Heart left ventricle (tissue), 16 donors: Measurements from ENCODE around the gene TMEM132A. TPM values are rescaled to one million over a fixed set of nuclear protein-coding genes. Genes with fewer than 3 reads are reported as not detected.

Source experiments
- ATAC-seq, 4 donors: fragments of 200-7000 bp; cut with Tn5 transposase; one replicate each; pipeline ENCODE4 v1.9.1; 2020 to 2022; ENCODE audit warnings: moderate library complexity in 4 of 4, mild to moderate bottlenecking in 3 of 4, moderate number of reproducible peaks in 1 of 4
- DNase-seq, 5 donors: peaks; one replicate each; pipeline ENCODE4 v3.0.0-alpha.2; 2020
- H3K27ac ChIP-seq, 12 donors: fragments of 200-600 bp; sonication (generic) in 4 of 12; one replicate each; pipeline versions ENCODE4 v1.5.0 to v1.8.0; 2016 to 2022; ENCODE audit warnings: mild to moderate bottlenecking in 2 of 12
- H3K27me3 ChIP-seq, 9 donors: fragments of 200-600 bp; sonication (generic) in 2 of 9; one replicate each; pipeline versions ENCODE4 v1.5.1 to v1.8.0; 2016 to 2022; ENCODE audit warnings: mild to moderate bottlenecking in 3 of 9
- H3K36me3 ChIP-seq, 9 donors: fragments of 200-600 bp; sonication (generic) in 2 of 9; one replicate each; pipeline versions ENCODE4 v1.5.0 to v1.8.0; 2018 to 2022; ENCODE audit warnings: mild to moderate bottlenecking in 2 of 9
- H3K4me1 ChIP-seq, 12 donors: fragments of 200-600 bp; sonication (generic) in 4 of 12; one replicate each; pipeline versions ENCODE4 v1.5.0 to v1.8.0; 2016 to 2022; ENCODE audit warnings: mild to moderate bottlenecking in 3 of 12
- H3K4me3 ChIP-seq, 12 donors: fragments of 200-600 bp; sonication (generic) in 4 of 12; one replicate each; pipeline versions ENCODE4 v1.5.0 to v1.8.0; 2017 to 2022; ENCODE audit warnings: mild to moderate bottlenecking in 9 of 12, moderate library complexity in 4 of 12
- H3K9me3 ChIP-seq, 12 donors: fragments of 200-600 bp; sonication (generic) in 4 of 12; one replicate each; pipeline versions ENCODE4 v1.5.0 to v1.8.0; 2016 to 2022; ENCODE audit warnings: mild to moderate bottlenecking in 1 of 12
- POLR2A ChIP-seq, 2 donors: fragments of 450-650 bp; IDR thresholded peaks; one replicate each; pipeline ENCODE4 v1.6.1; 2017; ENCODE audit warnings: antibody characterized with exemption in 2 of 2, mild to moderate bottlenecking in 2 of 2, moderate library complexity in 2 of 2
- WGBS, 4 donors: extraction: QIAGEN DNeasy Blood & Tissue Kit in 2 of 4; methylation state at CpG; one replicate each; pipeline versions ENCODE4 v1.1.5 to v1.1.7; 2013 to 2018; 5-methylcytosine and 5-hydroxymethylcytosine counted together
- intact Hi-C, 10 donors: fragments of 100-400 bp; cut with DNase I; formaldehyde crosslinking; loops; one replicate each; pipeline versions ENCODE4 v1.11.1 to v1.14.2; 2022
- long read RNA-seq, 3 donors: library from polyadenylated mRNA; unstranded; transcript quantifications; one replicate each; pipeline ENCODE4 v2.0.0, GENCODE V29; 2020 to 2021
- polyA plus RNA-seq, 2 donors: library from polyadenylated mRNA; stranded (reverse); fragments of 200-250 nt; gene quantifications; one replicate each; pipeline ENCODE4 v1.2.3, GENCODE V29; 2013
- total RNA-seq, 9 donors: library from RNA; depleted of rRNA in 2 of 9; stranded (reverse); fragments of >200 nt in 2 of 9; fragmentation: NEBNext Ultra II Directional in 3 of 9; extraction: Animal tissue kit (Norgen Biotek cat#: 25700) in 3 of 9; gene quantifications; one replicate each; pipeline versions ENCODE4 v1.1.0 to v1.2.4, GENCODE V29; 2016 to 2023
- TF ChIP-seq, protein P1 (sequence below), 12 donors: fragments of 200-600 bp; sonication (generic) in 4 of 12; IDR thresholded peaks; one replicate each; pipeline versions ENCODE4 v1.5.0 to v1.8.0; 2018 to 2022; ENCODE audit warnings: antibody characterized with exemption in 12 of 12, mild to moderate bottlenecking in 5 of 12
- donor health status: ischemic (EF 13 %, LVEDD 7.1; RV severe dilation, severe dysfunction).
- donor health status: healthy with polysubstance abuse.
- donor health status: DM: no; HTN: yes; CAD: no.
- donor health status: DM: no; HTN: no; CAD: no.
- donor health status: ischemic (EF 25% LVEDD 6.9; RV normal size, moderate dysfunction).
- donor health status: ischemic (EF 25% LVEDD 5.7; RV mildly dilated, moderate dysfunction).
- donor health status: healthy.
- donor health status: DM: yes; HTN: yes; CAD: no.
- donor health status: ischemic (EF 35%, LVEDD 5.7; RV mildly dilated, moderate dysfunction).
- donor health status: nonischemic (EF 11% LVEDD 7.7; RV severe dilation, severe dysfunction).
- donor health status: DM: yes; HTN: yes; CAD: no.
- donor health status: PGD.
- donor health status: ischemic (EF 29% LVEDD 5.4; RV normal size, mild dysfunction).
- donor health status: nonischemic (EF 23%, LVEDD 6.1; RV moderate dilation, normal function).

Gene TMEM132A, protein sequence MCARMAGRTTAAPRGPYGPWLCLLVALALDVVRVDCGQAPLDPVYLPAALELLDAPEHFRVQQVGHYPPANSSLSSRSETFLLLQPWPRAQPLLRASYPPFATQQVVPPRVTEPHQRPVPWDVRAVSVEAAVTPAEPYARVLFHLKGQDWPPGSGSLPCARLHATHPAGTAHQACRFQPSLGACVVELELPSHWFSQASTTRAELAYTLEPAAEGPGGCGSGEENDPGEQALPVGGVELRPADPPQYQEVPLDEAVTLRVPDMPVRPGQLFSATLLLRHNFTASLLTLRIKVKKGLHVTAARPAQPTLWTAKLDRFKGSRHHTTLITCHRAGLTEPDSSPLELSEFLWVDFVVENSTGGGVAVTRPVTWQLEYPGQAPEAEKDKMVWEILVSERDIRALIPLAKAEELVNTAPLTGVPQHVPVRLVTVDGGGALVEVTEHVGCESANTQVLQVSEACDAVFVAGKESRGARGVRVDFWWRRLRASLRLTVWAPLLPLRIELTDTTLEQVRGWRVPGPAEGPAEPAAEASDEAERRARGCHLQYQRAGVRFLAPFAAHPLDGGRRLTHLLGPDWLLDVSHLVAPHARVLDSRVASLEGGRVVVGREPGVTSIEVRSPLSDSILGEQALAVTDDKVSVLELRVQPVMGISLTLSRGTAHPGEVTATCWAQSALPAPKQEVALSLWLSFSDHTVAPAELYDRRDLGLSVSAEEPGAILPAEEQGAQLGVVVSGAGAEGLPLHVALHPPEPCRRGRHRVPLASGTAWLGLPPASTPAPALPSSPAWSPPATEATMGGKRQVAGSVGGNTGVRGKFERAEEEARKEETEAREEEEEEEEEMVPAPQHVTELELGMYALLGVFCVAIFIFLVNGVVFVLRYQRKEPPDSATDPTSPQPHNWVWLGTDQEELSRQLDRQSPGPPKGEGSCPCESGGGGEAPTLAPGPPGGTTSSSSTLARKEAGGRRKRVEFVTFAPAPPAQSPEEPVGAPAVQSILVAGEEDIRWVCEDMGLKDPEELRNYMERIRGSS
- total RNA-seq (10 to 100 TPM in 2 of 9 donors, 1 to 10 TPM in 7; 3.1 to 16.1 (median 8.5) TPM), polyA plus RNA-seq (1 to 10 TPM; 7.0 to 8.9 TPM)
- long read RNA-seq, donor 1, partial matches to known transcripts = 4 of 6 reads
- long read RNA-seq, donor 1, other reads (novel, unspliced or antisense) = 0 of 6 reads
- long read RNA-seq, donor 2, partial matches to known transcripts = 3 of 5 reads
- long read RNA-seq, donor 2, other reads (novel, unspliced or antisense) = 2 of 5 reads
- long read RNA-seq, donor 3, partial matches to known transcripts = 11 of 12 reads
- long read RNA-seq, donor 3, other reads (novel, unspliced or antisense) = 0 of 12 reads

DNA sequence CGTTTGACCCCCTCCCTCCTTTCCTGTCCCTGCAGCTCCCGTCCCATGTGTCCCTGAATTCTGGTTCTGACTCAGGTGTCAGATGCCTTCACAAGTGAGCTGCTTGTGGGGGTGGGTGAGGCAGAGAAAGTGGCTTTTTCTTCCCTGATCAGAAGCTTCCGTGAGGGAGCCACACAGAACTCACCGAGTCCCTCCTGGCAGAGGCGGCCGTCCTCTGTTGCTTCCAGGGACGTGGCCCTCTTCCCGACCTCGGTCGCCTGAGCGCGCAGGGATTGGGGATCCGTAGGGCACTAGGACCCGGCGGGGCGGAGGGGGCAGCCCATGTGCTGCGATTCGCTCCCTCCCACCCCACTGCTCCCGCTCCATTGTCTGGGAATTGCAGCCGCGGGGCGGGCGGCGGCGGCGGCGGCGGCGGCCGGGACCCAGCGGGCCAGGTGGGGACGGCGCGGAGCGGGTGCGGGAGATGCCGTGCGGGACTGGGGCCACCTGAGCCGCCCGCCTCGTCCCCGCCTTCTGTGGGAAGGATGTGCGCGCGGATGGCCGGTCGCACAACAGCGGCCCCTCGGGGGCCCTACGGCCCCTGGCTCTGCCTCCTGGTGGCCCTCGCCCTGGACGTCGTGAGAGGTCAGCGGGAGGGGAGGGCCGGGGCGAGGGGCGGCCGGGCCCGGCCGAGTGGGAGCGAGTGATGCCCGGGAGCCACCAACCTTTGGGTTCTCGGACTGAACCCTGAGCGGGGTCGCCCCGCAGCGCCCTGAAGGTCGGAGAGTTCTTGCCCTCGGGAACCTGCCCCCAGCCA is at the start of gene TMEM132A:
Gene TMEM132A (plus strand): TSS at position 351 of the 796 bp plus-strand sequence. CDS start 174 bp downstream, at position 525.
- peaks cover 0 to 35% (median 0%) of the 10 kb centered on the region in 9 donors for H3K27me3 ChIP-seq
- peak within 1 kb of the TSS in 8 of 12 donors; percentile 13 to 63 (median 45) for H3K27ac ChIP-seq
- no peaks in the 10 kb centered on the region for H3K9me3 ChIP-seq
- DNase-seq = peak; percentile 73 to 84 (median 82)
- WGBS, 4 donors = 1 to 2% (median 1%) methylated on average over 19 to 69 of the region's 69 CpGs
- TF ChIP-seq POLR2A (IDR thresholded peaks at IDR 0.05) = peak in 1 of 2 donors; percentile 45
- TF ChIP-seq, protein P1, sequence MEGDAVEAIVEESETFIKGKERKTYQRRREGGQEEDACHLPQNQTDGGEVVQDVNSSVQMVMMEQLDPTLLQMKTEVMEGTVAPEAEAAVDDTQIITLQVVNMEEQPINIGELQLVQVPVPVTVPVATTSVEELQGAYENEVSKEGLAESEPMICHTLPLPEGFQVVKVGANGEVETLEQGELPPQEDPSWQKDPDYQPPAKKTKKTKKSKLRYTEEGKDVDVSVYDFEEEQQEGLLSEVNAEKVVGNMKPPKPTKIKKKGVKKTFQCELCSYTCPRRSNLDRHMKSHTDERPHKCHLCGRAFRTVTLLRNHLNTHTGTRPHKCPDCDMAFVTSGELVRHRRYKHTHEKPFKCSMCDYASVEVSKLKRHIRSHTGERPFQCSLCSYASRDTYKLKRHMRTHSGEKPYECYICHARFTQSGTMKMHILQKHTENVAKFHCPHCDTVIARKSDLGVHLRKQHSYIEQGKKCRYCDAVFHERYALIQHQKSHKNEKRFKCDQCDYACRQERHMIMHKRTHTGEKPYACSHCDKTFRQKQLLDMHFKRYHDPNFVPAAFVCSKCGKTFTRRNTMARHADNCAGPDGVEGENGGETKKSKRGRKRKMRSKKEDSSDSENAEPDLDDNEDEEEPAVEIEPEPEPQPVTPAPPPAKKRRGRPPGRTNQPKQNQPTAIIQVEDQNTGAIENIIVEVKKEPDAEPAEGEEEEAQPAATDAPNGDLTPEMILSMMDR (IDR thresholded peaks at IDR 0.05) = peak in 1 of 12 donors; percentile 5
- peak within 1 kb of the TSS; percentile 34 to 88 (median 70) for H3K4me3 ChIP-seq
- H3K36me3 ChIP-seq = peaks cover 2 to 40% (median 35%) of the 10 kb centered on the region in 9 donors
- H3K4me1 ChIP-seq = peaks cover 0 to 30% (median 17%) of the 10 kb centered on the region in 12 donors
- intact Hi-C loops = loop anchor here in 1 of 10 donors (5.0 kb wide), 1 partner anchor 203 kb away; no protein-coding TSS in a partner anchor
- peak; percentile 72 to 90 (median 85) for ATAC-seq

DNA sequence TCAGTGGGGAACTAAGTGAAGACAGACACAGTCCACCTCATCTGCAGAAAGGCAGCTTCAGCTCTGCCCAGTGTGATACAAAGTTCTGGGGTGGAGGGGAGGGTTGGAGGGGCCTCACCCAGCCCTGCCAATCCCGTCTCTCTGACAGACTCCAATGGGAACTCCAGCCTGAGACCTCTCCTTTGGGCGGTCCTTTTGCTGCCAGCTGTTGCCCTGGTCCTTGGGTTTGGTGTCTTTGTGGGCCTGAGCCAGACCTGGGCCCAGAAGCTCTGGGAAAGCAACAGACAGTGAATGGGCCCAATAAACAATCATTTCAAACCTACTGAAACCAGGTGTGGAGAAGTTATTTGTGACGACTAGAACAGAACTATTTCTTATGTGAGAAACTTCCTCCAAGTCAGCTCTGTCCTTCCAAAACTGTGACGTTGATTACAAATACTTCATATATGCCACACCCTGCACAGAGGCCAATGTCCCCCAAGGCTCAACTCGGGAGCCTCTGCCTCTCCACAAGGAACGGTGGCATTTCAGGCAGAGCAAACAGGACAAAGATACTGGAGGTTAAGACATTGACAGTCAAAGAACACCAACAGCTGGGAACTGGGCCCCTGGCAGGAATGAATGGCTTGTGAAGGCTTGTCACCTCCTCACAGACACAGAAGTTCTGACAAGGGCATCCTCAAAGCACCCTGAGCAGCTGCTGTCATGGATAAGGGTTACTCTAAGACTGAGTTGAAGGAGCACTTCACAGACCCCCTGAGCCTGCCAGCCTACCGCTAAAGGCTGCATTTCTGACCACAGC is 48.7 kb upstream of the TMEM132A start:
- Histone ChIP-seq H3K4me1 (peaks cover 5 to 61% (median 28%) of the 10 kb centered on the region in 12 donors), H3K4me3 (no peak overlapping the region), H3K36me3 (peaks cover 0 to 19% (median 8%) of the 10 kb centered on the region in 9 donors), H3K9me3 (no peaks in the 10 kb centered on the region), H3K27ac (no peak overlapping the region), H3K27me3 (no peaks in the 10 kb centered on the region)
- DNase-seq = peak in 1 of 5 donors; percentile 7
- intact Hi-C loops = loop anchor here in 3 of 10 donors (5.0 kb wide), 2 partner anchors 33 to 38 kb away; partner anchors contain the start of gene CCDC86 (in 2 of the 3)
- ATAC-seq = no peak
- WGBS, 4 donors = 69 to 83% (median 80%) methylated on average over 5 to 7 of the region's 7 CpGs
- TF ChIP-seq, protein P1 (IDR thresholded peaks at IDR 0.05) = no peak
- TF ChIP-seq POLR2A (IDR thresholded peaks at IDR 0.05) = no peak

DNA sequence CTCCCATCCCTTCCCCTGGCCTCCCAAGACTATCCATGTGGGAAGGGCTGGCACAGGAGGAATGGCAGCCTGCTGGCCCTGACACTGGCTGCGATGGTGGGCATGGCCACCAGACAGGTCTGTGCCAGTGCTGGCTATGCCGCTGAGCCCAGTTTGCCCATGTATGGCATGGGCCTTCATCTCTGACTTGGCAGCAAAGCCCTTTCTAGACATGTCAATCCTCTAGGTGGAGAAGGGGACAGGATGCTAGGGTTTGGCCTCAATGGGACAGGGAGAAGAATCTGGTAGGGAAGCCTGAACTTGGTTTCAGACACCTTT is 48.1 kb upstream of the TMEM132A start:
- 90 to 100% (median 98%) methylated on average over 2 of the region's 2 CpGs; no CpG with 5 or more reads in 1 of the 4 donors for WGBS, 4 donors
- peak overlapping the region in 1 of 12 donors; percentile 14 for H3K27ac ChIP-seq
- TF ChIP-seq POLR2A (IDR thresholded peaks at IDR 0.05) = no peak
- TF ChIP-seq, protein P1 (IDR thresholded peaks at IDR 0.05) = no peak

More for the DNA sequence above, 48.1 kb upstream of the TMEM132A start:
- H3K36me3 ChIP-seq = peaks cover 0 to 23% (median 10%) of the 10 kb centered on the region in 9 donors
- H3K4me1 ChIP-seq = peaks cover 5 to 55% (median 22%) of the 10 kb centered on the region in 12 donors
- ATAC-seq (no peak), DNase-seq (peak in 1 of 5 donors; percentile 12)
- no peaks in the 10 kb centered on the region for H3K9me3 ChIP-seq
- intact Hi-C loops = loop anchor here in 3 of 10 donors (5.0 kb wide), 2 partner anchors 34 to 39 kb away; partner anchors contain the start of gene CCDC86 (in 2 of the 3)
- no peaks in the 10 kb centered on the region for H3K27me3 ChIP-seq
- H3K4me3 ChIP-seq = no peak overlapping the region
